ENCODE results near the gene EFNA4.
A peak's percentile ranks its signal among the peaks of the same experiment; 100 is the strongest.

EFNA4 gene

DNA sequence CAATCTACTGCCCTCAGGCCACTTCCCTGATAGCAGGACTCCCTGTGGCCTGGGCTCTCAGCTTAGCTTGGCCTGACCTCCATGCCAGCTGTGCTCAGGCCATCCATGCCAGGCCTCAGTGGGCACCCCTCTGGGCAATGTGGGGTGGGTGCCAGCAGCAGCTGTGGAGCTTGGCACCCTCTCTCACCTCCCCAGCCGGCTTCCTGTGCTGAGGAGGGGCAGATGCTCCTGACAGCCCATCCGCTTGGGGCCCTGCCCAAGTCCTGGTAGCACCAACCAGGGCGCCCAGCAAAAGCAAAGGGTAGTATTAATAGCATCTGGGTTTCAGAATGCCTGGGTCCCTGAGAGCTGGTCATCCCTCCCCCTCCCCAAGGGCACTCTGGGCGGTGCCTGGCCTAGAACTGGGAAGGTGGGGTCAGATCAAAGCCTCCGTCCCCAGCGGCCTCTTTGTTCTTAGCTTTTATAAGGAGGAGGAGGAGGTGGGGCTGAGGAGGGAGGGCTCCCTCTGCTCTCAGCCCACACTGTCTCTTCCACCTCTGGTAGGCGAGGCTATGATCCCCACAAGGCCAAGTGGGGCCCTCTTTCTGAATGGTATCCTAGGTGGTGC lies 6.1 kb downstream of the EFNA4 start:
- no peak for DNase-seq (ENCODE audit: low spot score)
- TF ChIP-seq, protein P1, sequence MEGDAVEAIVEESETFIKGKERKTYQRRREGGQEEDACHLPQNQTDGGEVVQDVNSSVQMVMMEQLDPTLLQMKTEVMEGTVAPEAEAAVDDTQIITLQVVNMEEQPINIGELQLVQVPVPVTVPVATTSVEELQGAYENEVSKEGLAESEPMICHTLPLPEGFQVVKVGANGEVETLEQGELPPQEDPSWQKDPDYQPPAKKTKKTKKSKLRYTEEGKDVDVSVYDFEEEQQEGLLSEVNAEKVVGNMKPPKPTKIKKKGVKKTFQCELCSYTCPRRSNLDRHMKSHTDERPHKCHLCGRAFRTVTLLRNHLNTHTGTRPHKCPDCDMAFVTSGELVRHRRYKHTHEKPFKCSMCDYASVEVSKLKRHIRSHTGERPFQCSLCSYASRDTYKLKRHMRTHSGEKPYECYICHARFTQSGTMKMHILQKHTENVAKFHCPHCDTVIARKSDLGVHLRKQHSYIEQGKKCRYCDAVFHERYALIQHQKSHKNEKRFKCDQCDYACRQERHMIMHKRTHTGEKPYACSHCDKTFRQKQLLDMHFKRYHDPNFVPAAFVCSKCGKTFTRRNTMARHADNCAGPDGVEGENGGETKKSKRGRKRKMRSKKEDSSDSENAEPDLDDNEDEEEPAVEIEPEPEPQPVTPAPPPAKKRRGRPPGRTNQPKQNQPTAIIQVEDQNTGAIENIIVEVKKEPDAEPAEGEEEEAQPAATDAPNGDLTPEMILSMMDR (IDR thresholded peaks at IDR 0.05; ENCODE audit: extremely low read depth, missing control alignments) = no peak

DNA sequence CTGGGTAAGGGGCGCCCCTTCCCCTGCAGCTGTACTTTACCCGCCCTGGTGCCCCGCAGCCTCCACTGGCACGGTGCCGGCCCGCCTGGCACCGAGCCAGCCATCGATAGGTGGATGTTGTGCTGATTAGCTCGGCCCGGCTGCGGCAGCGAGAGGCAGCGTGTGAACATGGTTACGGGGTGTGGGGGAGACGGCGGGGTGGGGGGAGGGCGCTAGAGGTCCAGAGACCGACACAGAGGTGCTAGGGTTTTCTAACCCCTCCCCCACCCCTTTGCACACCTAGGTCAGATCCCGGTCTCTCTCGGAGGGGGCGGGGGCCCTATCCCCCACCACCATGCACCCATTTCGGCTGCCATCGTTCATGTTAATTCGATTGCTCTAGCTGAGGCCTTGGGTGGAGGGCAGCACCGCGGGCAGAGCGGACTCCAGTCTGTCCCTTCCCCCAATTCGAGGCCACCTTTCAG lies 6.7 kb downstream of the EFNA4 start:
- TF ChIP-seq, protein P1 (IDR thresholded peaks at IDR 0.05; ENCODE audit: extremely low read depth, missing control alignments) = no peak

DNA sequence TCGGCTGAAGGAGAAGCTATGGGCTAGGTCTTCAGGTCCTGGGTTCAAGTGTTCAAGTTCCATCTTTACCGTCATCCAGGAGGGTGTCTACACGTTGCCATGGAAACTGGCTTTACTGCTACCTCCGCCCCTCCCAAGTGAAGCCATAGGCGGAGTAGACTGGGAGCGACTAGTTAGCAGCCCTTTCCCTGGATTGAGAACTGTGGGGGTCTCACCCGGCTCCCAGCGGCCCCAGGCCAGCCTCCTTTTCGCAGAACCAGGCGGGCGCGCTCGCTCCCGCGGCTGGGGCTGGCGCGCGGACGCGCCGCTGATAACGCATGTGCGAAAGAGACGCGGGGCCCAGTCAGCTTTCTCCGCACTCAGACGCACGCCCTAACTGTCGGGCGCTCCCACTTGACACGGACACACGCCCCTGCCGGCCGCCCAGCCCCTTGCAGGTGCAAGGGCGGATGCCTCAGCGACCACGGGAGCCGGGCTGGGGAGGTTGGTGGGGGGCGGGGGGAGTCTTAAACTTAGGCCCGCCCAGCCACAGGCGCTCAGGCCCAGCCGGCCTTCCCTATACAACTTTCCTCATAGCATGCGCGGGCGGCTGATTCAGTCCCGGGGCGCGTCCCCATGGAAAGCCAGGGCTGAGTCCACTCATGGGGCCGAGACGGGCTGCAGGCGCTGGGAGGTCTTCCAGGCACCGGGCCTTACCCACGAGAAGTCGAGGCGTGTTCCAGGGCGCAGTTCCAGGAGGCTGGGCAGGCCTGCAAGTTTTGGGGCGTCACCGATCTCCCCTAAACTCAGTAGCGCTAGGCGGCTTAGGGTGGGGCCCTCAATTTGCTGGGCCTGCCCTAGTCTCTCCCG lies 7.4 kb downstream of the EFNA4 start:
- TF ChIP-seq, protein P1 (IDR thresholded peaks at IDR 0.05; ENCODE audit: extremely low read depth, missing control alignments) = peak; percentile 30
- DNase-seq (ENCODE audit: low spot score) = peak; percentile 87

More for the DNA sequence above, 6.7 kb downstream of the EFNA4 start:
- DNase-seq (ENCODE audit: low spot score) = no peak

DNA sequence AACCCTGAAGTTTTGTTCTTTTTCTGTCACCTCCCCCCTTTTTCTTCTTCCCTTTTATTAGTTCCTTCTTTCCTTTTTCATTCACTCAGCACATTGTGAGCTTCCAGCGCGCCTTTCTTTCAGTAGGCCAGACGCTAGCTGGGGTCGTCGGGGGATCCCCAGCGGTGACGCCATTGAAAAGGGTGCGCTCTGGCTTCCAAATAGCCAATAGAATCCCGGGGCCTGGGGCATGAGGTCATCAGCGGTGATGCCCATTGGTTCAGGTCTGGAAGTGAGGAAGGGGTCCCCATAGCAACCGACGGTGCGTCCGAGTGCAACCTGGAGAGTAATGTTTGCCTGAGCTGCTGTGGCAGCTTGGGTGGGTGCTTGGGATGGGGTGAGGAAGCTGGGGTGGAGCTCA lies 8.2 kb downstream of the EFNA4 start:
- TF ChIP-seq, protein P1 (IDR thresholded peaks at IDR 0.05; ENCODE audit: extremely low read depth, missing control alignments) = no peak
- DNase-seq (ENCODE audit: low spot score) = no peak

DNA sequence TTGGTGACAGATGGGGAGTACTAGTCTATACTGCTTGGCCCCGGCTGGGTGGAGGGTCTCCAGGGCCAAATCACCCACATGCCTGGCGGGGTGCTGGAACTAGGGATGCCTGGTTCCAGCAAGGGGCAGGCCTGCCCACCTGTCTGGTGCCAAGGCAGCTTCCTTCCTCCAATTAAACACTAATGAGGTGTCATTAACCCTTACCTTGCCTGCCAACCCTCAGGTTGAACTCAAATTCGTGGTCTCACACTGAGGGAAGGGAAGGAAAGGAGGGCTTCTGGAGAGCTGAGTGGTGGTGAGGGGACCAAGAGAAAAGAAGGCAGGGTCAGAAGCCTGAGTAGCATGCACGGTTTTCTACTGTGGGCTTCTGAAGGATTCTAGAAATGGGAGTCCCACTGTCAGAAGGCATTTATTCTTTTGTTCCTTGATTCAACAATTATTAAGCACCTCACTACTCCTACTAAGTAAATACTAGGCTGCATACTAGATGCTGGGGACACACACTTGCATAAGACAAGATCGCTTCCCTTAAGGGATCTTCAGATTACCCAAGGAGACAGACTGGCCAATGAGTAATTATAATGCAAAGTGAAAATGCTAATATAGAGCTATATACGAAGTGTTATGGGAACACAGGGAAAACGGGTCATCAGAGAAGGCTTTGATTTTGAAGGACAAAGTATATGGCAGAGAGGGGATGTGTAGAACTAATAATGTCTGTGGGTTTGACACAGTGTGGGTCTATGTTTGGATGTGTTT lies 9.2 kb downstream of the EFNA4 start:
- TF ChIP-seq, protein P1 (IDR thresholded peaks at IDR 0.05; ENCODE audit: extremely low read depth, missing control alignments) = no peak

DNA sequence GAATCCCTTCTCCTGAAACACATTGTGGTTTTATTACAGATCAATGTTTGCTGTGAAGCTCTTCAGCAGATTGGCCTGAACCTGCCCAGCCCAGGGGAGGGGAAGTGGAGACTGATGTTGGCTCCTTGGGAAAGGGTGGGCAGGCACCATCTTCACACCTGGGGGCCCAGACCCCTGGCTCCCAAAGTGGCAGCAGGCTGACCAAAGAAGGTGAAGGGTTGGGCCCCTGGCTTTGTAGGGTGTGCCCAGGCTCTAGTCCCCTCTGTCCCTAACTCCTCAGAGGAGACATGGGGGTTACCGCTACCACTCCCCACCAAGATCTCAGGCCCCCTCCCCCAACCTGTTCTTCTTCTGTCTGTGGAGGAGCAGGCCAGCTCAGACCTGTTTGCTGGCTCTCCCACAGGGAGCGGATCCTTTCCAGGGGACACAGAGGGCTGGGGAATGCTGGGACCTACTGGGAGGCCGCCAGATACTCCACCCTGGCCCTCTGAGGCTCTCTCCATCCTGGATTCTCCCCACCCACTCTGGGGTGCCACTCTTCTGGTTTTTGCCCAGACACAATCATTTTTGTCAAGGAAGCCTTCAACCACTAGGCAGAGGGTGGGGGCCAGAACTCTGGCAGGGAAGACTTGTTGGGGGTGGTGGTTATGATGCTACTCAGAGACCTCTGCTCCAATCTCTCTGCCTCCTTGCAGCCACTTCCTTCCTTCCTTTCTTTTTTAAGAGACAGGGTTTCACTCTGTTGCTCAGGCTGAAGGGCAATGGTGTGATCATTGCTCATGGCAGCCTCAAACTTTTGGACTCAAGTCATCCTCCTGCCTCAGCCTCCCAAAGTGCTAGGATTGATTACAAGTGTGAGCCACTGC lies 10.1 kb downstream of the EFNA4 start:
- TF ChIP-seq, protein P1 (IDR thresholded peaks at IDR 0.05; ENCODE audit: extremely low read depth, missing control alignments) = no peak
- no peak for DNase-seq (ENCODE audit: low spot score)

More for the DNA sequence above, 9.2 kb downstream of the EFNA4 start:
- no peak for DNase-seq (ENCODE audit: low spot score)
